ENCODE measurements around the gene MRNIP.

MRNIP gene, protein sequence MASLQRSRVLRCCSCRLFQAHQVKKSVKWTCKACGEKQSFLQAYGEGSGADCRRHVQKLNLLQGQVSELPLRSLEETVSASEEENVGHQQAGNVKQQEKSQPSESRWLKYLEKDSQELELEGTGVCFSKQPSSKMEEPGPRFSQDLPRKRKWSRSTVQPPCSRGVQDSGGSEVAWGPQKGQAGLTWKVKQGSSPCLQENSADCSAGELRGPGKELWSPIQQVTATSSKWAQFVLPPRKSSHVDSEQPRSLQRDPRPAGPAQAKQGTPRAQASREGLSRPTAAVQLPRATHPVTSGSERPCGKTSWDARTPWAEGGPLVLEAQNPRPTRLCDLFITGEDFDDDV

DNA sequence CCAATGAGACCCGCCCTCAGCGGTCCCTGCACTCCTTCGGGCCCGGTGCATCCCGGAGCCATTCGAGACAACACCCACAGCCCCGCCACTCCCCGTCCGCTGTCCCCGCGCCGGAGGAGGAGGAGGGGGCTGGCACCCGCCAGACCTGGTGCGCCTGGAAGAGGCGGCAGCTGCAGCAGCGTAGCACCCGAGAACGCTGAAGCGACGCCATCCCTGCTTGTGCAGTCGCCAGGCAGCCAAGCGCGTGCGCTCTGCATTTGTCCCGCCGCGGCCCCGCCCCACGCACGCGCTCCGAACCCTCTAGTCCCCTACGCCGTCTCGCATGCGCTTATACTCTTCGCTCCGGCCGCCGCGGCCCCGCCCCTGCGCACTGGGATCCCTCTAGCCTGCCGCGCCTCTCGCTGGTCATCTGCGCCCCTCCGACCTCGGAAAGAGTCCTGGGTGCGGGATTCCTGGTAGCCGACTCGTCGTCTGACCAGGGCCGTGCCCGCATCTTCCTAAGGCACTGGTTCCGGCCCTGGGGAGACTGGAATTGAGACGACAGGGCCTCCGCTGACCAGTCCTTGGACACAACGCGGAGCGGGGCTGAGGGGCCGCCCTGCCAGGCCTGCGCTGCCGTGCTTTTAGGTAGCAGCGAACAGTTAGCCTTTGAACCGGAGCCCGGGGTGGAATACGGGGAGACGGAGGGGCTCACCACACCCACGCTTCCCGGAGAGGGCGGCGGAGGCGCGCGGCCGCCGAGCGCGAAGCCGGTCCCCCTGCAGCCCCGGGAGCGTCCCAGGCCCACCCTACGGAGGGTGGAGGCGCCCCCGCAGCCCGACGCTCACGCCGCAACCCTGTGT, at the start of gene MRNIP:
Gene MRNIP (minus strand): TSS at position 232 of the 842 bp plus-strand sequence. CDS start 21 bp downstream, at position 211.
- DNase-seq (ENCODE audit: low read depth): peak; percentile 74

DNA sequence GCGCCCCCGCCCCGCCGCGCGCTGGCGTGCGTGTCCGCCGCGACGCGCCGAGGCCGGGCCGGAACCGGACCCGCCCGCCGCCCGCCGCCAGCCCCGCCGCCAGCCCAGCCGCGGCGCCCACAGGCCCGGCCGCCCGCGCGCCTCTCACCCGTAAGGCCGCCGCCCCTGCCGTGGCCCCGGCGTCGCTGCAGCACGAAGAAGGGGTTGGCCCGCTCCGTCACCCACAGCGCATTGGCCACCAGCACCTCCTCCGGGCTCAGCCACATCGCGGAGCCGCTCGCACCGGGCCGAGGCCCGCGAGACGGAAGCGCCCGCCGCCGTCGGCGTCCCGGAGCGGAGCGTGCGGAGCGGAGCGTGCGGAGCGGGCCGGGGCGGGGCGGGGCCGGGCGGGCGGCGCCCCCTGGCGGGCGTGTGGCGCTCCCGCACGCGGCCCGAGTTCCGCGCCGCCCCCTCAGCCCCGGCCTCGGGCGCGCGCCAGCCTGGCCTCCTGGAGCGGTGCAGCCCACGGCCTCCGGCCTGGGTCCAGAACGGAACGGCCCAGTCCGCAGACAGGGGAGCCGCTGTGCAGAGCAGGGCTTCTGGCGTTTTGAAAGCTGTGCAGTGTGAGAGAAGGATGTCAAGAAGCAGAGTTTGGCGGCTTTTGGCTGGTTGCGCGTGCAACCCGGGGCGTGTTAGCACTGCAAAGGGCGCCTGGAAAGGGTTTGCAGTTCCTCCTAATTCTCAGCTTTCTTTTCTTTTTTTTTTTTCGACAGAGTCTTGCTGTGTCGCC, 49.1 kb upstream of the MRNIP start, which contains the start of gene TBC1D9B:
Gene TBC1D9B (minus strand): TSS at position 342 of the 769 bp plus-strand sequence. CDS start 76 bp downstream, at position 266.
- DNase-seq (ENCODE audit: low read depth): no peak

DNA sequence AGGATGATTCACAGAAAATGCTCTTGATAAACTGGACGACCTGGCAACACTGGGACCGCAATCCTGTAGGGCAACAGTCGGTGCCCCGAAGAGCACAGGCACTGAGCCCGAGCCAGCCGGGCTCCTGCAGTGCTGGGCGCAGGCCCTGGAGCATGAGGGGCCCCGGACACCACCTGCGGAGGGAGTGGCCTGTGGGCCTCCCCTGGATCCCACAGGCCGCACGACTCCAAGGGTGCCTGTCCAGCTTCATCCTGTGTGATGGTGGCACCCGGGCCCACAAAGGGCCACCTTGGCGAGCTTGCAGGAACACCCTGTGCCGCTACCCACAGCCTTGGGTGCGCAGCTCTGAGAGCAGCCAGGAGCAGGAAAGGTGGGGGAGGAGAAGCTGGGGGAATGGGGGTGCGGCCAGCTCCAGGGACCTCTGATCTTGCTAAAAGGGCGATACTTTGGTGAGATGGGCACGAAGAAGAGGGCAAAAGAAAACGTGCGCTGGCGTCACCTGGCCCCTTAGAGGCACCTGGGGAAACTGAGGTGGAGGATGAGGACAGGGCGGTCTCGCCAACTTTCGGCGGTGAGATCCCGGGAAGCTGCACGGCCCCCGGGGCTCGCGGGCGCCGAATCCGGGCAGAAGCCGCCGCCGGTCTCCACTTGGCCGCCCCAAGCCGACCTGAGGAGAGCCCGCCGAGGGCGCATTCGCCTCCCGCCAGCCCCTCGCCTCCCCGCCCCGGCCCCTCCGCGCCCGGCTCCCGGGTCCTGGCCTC, 48.4 kb upstream of the MRNIP start:
- DNase-seq (ENCODE audit: low read depth): no peak

DNA sequence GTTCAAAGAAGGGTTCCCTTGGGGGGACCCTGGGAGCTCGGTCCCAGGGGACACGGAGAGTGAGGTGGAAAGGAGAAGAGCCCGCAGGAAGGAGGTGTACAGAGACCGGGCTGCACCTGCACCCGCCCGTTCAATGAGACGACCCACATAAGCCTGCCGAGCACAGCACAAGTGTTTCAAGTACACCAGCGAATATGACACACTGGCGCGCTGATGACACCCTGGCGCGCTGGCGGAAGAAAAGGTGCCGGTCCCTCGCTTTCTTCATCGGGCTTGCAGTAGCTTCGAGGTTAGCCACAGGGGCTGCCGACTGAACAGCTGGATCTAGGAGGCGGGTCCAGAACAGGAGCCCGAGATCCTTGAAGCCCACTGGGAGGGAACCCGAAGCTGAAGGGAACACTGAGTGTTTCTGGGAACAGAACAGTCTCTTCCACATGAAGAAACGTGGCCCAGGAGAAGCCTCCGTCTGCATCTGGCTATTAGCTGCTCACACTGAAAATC, 47.7 kb upstream of the MRNIP start:
- DNase-seq (ENCODE audit: low read depth): no peak

DNA sequence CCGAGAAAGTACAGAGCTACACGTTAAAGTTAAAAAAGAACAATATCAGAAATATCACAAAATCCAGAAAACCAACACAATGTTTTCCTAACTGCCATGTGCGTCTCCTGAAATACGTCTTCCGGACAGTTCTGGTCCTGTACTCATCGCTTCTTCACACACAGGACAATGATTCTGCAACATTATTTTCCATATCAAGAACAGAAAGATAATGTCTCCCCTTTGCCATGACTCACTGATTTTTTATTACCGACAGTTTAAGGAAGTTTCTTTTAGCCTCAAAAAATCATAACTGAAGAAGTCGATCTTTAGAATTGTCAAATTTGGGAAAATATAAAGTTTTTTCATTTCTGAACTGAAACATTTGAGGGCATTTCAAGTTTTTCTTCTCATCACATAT, 46.5 kb upstream of the MRNIP start:
- no peak for DNase-seq (ENCODE audit: low read depth)

DNA sequence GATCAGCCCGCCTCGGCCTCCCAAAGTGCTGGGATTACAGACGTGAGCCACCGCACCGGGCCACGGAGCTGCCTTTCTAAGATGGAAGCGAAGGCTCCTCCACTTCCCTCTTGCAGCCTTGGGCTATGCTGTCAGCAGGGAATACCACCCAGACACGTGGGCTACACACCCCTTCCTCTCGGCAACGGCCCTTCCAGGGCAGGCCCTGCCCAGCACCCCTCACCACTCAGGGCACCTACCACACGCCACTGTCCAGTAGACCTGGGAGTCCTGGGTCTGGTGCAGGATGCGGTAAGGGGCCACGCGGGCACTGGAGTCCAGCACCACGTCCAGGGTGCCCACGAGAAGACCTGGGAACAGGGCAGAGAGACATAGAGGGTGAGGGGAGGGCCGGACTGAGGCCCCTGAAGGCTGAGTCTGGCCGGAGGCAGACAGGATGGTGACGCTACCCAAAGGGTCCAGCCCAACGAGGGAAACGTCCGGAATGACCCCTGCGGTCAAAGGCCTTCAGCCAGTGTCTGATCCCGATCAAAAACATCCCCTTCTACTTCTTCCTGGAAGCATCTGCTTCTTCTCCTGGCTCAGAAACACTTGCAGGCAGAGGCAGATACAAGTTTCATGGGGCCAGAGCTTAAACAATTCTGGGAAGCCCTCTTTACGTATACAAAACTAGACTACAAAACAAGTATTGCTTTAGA, 46.0 kb upstream of the MRNIP start:
- no peak for DNase-seq (ENCODE audit: low read depth)

DNA sequence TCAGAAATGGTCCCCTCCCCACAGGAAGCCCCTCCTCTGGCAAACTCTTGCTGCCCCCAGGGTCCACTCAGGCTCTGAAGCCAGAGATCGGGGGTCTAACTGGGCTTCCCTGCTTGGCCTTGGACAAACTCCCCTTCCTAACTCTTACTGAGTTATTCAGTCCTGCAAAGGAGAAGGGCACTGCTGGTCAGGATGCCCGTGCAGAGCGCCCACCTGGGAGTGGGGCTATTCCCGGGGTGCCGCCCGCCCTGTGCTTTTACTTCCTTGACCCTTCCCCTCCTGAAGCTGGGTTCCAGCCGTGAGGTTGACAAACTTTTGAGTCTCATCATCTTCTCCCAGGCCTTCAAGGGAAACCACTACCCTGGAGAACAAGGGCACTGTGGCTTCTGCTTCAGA, 44.1 kb upstream of the MRNIP start:
- DNase-seq (ENCODE audit: low read depth): no peak

DNA sequence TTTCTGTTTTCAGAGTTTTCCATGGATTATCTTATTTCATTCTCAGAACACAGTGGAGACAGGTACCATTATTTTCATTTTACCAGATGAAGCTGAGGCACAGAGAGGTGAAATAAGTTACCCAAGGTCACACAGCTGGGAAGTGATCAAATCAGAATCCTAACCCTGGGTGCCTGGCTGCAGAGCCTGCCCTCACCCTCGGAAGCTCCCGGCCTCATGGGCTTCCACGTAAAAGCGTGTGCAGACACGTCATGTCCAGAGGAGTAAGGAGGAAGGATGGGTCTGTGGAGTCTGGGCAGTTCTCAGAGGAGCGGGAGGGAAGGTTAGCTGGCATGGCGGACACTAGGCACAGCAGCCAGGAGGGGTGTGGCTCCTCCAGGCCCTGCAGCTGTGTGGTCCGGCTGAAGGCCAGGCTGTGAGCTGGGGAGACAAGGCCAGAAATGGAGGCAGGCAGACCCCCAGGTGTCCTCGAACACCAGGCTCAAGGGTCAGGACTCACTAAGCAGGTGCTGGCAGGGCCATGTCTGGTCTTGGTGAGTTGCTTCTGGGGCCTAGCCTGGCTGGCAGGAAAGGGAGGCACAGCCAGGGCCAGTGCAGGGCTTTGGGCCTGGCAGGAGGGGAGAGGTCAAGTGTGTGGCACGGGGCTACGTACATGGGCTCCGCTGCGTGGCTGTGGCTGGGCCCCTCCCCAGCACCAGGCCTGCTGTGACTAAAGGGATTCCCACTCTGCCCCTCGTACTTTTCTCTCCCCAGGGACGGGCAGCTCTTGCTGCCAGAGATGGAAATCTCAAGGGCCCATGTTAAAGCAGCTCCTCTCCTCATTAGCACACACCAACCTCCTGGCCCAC, 43.5 kb upstream of the MRNIP start:
- DNase-seq (ENCODE audit: low read depth): no peak

DNA sequence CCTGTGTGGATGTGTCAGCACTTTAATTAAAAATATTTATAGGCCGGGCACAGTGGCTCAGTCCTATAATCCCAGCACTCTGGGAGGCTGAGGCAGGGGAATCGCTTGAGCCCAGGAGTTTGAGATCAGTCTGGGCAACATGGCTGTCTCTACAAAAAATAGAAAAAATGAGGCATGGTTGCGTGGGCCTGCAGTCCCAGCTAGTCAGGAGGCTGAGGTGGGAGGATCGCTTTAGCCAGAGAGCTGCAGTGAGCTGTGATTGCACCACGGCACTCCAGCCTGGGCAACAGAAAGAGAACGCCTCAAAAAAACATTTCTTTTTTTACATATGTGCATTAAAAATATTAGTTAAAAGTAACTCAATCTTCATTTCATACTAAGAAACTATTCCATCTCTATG, 42.8 kb upstream of the MRNIP start:
- no peak for DNase-seq (ENCODE audit: low read depth)

DNA sequence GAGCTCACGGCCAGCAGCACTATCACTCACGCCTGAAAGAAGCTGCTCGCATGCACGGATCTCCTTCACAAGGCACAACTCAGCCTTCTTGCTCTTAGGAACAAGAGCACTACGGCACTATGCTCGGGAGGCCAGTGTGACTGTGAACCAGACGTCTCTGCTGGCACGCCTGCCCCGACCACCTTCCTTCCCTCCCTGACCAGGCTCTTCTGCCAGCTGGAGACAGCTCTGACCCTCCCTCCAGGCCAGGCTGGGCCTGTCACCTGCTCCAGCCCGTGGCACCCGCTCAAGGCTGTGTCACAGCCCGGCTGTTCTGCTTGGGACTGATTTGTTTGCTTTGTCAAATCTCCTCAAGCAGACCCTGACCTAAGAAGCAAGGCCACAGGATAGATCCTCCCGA, 42.1 kb upstream of the MRNIP start:
- DNase-seq (ENCODE audit: low read depth): no peak

DNA sequence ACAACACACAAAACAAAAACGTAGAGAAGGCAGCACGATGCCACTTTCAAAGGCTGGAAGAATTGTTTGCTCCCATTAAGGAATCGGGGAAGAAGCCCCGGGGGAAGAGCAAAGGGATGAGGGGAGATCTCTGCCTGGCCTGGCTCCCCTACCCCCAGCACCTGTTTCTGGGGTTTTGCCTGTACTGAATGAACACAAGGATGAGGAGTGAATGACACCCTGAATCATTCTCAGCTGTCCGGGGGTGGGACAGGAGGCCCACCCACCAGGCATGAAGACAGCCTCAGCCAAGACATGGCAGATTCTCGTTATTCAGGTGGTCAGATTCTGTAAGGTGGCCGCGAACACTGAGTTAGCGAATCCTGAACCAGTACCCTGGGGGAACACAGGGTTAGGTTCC, 41.6 kb upstream of the MRNIP start:
- no peak for DNase-seq (ENCODE audit: low read depth)

DNA sequence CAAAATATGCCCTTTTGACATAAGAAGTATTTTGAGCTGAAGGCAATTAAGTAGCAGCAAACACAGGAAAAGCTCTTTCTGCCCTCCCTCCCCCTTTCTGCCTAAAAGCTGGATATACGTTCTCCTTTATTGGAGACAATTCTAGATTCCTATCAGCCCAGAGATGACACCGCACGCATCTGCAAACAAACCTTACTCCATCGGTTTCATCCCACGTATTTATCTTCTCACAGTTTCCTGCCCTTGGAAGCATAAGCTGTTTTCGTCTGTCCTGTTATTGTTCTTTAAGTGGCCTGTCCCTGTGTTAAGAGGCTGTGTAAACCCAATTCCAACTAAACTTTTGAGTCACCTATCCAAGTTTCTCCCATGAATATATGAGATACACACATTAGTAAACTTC, 37.2 kb upstream of the MRNIP start:
- DNase-seq (ENCODE audit: low read depth): no peak

DNA sequence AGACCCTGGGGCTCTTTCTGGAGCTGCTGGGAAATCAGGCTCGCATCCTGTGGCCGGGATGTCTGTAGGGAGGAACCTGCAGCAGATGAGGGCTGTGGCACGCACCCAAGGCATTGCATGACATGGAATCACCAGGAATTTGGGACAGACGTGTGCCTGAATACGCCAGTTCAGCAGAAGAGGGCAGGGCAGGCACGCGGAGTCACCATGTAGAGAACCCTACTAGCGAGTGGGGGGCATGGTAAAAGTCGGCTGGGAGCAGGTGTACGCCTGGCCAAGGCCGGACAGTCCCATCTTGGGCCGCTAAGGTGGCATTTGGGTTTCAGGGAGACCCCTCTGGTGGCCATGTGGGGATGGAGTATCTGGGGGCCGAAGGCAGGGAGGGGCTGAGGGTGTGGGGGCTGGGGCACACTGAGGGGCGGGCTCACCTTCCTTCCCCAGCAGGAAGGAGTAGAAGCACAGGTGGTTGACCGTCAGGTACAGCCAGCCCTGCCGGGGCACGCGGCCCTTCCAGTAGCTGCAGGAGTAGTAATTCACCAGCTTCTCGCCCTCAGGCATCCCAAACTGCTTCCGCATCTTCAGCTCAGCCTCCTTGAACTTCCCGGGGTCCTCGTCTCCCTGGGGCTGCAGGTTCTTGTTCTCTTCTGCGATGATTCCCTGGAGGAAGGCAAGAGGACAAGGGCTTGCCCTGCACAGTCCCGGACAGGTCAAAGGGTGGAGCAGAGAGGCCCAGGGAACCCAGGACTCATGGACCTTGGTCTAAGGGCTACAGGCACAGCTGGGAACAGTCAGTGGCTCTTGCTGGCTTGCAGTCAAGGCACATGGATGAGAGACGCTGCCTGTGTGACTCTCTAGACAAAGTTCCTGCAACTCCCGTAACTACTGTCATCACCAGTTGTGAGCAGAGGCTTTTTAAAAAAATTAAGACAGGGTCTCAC, 35.6 kb upstream of the MRNIP start:
- no peak for DNase-seq (ENCODE audit: low read depth)

DNA sequence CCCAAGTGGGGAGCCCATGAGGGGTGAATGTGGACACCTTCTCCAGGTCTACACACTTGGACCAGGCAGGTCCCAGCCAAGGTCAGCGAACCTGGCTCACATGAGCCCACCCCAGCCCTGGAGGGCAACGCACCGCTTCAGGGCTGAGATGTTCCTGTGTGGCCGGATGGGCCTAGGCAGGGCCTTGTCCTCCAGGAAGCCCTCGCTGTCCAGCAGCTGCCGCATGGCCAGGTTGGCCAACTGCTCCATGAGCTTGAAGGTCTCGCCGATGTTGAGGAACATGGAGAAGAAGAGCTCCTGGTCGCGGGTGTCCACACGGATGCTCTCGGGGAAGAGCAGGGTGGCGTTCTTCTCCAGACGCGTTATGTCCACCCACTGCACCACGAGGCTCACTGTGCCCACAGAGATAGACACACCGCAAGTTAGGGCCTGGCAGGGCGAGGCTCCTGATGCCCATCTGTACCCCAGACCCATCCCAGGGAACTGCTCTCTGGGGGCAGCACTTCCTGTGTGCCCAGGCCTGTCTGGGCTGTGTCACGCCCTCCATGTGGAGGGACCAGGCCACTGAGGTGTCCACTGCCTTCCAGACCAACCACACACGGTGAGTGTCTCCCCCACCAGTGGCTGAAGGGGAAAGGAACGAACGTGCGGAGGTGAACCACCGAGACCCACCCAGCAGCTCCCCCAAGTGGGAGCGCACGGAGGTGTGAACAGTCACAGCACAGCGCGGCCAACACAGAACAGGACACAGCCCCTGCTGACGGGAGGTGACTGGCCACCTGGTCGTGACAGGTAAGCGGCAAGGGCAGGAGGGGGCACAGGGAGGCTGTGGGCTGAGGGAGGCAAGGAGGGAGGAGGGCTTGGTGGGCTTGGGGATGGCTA, 34.7 kb upstream of the MRNIP start:
- DNase-seq (ENCODE audit: low read depth): no peak

DNA sequence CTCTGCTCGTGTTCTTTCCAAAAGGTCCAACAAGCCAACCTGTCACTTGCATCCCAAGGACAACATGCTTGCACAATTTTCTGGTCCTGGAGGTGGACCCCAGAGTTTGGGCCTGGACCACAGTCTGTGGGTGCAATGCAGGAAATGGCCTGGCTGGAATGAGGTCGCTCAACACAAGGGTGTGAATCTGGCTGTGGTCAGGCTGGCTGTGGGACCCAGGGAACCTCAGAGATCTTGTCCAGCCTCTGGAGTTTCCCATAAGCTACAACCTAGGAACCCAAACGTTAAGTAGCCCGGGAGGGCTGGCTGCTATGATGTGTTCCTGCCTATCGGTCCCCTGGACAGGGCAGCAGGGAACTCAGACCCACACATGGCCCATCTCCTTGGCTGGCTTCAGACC, 33.6 kb upstream of the MRNIP start:
- DNase-seq (ENCODE audit: low read depth): no peak

DNA sequence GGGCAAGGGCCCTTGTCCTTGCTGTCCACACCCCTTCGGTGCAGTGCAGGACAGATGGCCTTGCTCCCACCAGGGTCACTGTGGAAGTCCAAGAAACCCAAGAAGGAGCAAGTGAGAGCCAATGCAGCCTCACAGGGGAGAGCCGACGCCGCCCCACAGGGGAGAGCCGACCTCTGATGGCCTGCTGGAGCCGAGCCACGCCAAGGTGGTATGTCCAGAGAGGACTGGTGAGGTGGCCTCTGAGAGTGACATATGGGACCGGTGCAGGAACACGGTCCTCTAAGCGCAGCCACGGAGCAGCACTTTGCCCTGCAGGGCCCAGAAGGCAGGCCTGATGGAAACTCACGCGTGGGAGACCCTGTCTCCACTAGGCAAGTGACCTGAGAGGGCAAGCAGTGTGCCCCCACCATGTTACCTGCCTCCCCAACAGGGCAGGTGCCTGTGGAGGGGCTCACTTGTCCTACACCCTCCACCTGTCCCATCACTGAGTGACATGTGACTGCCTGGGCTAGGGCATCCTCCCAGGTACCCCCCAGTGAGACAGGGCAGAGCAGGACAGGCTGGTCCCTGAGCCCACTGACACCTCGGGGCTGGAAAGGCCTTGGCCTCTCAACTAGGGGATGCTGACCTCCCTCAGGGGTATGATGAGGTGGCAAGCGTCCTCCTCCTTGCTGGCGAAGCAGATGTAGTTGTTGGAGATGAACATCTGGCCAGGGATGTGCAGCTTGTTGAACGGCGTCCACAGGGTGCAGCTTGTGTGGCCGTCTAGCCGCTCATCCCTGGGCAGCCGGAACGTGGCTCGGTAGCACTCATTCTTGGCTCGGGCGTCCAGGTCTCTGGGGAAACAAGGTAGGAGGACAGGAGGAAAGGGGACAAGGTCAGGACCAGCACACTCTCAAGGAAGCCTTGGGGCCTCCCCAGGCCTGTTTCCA, 32.4 kb upstream of the MRNIP start:
- no peak for DNase-seq (ENCODE audit: low read depth)

DNA sequence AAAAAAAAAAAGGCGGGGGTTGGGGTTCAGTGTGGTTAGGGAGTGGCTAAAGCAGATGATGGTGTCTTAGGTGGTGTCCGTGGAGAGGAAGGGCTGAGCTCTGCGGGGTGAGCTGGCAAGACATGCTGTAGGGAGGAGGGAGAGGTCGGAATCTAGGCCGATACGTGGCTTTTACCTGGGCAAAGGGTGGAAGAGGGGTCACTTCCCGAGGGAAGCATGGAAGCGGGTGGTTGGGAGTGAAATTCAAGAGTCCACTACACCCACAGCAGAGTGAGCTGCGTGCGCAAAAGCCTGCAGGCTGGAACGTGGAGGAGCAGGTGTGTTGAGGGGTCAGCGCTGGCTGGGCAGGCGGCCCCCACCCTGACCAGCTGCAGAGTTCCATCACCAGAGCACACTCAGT, 31.3 kb upstream of the MRNIP start:
- DNase-seq (ENCODE audit: low read depth): no peak

All from CMK (cell line).